Ishikawa (cell line): ENCODE data around the gene RPL35.

Source experiments
- CEBPB ChIP-seq: IDR thresholded peaks from 2 replicates; pipeline ENCODE4 v1.6.1; 2012
- CREB1 ChIP-seq: IDR thresholded peaks from 2 replicates; pipeline ENCODE4 v1.6.1; 2012; ENCODE audit warnings: low read depth
- EGR1 ChIP-seq: IDR thresholded peaks from 2 replicates; pipeline ENCODE4 v1.6.1; 2012
- EP300 ChIP-seq: IDR thresholded peaks from 2 replicates; pipeline ENCODE4 v1.6.1; 2012; ENCODE audit warnings: borderline replicate concordance
- FOXM1 ChIP-seq: IDR thresholded peaks from 2 replicates; pipeline ENCODE4 v1.6.1; 2012; ENCODE audit warnings: low read depth, borderline replicate concordance
- MAX ChIP-seq: IDR thresholded peaks from 2 replicates; pipeline ENCODE4 v1.6.1; 2012
- NFIC ChIP-seq: IDR thresholded peaks from 2 replicates; pipeline ENCODE4 v1.6.1; 2012
- RAD21 ChIP-seq: IDR thresholded peaks from 2 replicates; pipeline ENCODE4 v1.6.1; 2012; ENCODE audit warnings: low read depth
- TAF1 ChIP-seq: IDR thresholded peaks from 2 replicates; pipeline ENCODE4 v1.6.1; 2012; ENCODE audit warnings: low read depth, mild to moderate bottlenecking
- TCF12 ChIP-seq: IDR thresholded peaks from 2 replicates; pipeline ENCODE4 v1.6.1; 2012; ENCODE audit warnings: low read depth
- TEAD4 ChIP-seq: IDR thresholded peaks from 2 replicates; pipeline ENCODE4 v1.6.1; 2012
- USF1 ChIP-seq: IDR thresholded peaks from 2 replicates; pipeline ENCODE4 v1.6.1; 2012
- YY1 ChIP-seq: IDR thresholded peaks from 2 replicates; pipeline ENCODE4 v1.6.1; 2012; ENCODE audit warnings: low read depth
- ZBTB7A ChIP-seq: IDR thresholded peaks from 2 replicates; pipeline ENCODE4 v1.6.1; 2012; ENCODE audit warnings: low read depth
- TF ChIP-seq, protein P1 (sequence below): IDR thresholded peaks from 2 replicates; pipeline ENCODE4 v1.6.1; 2012; ENCODE audit warnings: low read depth, mild to moderate bottlenecking

The RPL35 gene

DNA sequence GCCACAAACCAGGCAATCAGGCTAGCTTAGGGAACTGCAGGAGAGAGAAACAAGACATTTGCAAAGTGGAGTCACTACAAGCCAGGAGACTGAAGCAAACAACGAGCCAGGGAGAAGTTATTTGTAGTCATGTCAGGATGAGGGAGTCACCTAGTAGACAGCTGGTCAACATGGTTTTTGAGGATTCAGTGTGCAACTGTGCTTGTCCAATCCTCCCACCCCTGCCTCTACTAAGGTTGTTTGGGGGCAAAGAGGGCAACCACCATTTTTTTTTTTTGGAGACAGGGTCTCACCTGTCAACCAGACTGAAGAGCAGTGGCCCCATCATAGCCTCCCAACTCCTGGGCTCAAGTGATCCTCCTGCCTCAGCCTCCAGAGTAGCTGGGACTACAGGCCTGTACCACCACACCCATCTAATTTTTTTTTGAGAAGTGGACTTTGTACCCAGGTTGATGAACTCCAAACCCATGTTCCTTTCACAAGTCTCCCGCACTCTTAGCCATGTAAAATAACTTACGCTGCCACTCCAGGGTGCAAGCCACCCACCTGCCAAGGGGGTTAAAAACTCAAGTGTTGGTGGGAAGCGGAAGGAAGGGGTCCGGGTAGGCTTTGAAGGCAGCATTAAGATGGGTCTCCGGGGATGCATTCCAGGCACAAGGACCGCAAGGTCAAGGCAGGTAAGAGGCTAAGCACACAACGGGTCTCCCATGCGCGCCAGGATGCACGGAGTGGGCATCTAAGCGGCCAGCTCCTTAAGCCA is 995 bp downstream of the RPL35 start:
- TF ChIP-seq MAX (no peak), FOXM1 (no peak), EGR1 (no peak), RAD21 (no peak)

DNA sequence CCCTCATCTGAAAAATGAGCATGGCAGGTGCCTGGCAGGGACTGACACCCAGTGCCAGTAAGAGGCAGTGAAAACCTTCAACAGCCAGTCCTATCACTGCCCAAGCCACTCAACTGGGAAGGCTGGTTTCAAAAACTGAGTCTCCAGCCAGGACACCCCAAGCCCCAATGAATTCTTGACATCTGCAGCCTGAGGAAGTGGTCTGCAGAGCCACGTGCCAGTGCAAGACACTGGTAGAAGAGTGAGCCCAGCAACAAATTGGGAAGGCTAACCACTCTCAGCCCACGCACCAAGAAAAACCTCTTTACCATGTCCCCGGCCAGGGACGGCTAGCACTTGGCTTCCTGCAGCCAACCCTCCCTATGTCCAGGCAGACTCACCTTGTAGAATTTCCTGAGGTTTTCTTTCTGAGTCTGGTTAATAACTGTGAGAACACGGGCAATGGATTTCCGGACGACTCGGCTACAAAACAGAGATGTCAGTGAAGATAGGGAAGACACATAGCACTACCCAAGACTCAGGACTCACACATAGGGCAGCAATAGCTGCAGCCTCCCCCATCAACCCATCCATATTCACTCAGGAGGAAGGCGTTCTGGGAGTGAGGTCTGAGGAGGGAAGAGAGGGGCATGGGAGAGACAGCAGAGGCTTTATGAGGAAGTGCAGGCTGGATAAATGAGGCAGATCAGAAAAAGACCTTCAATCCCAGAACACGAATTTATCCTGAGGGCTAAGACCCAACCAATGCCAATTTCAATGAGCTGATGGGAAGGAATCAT is 1.8 kb downstream of the RPL35 start:
- TF ChIP-seq NFIC (no peak), TEAD4 (no peak), YY1 (no peak), FOXM1 (no peak), CEBPB (no peak), MAX (no peak), CREB1 (no peak), USF1 (no peak), ZBTB7A (no peak), EGR1 (no peak), RAD21 (no peak), TCF12 (no peak), TAF1 (no peak), EP300 (no peak)
- TF ChIP-seq, protein P1, sequence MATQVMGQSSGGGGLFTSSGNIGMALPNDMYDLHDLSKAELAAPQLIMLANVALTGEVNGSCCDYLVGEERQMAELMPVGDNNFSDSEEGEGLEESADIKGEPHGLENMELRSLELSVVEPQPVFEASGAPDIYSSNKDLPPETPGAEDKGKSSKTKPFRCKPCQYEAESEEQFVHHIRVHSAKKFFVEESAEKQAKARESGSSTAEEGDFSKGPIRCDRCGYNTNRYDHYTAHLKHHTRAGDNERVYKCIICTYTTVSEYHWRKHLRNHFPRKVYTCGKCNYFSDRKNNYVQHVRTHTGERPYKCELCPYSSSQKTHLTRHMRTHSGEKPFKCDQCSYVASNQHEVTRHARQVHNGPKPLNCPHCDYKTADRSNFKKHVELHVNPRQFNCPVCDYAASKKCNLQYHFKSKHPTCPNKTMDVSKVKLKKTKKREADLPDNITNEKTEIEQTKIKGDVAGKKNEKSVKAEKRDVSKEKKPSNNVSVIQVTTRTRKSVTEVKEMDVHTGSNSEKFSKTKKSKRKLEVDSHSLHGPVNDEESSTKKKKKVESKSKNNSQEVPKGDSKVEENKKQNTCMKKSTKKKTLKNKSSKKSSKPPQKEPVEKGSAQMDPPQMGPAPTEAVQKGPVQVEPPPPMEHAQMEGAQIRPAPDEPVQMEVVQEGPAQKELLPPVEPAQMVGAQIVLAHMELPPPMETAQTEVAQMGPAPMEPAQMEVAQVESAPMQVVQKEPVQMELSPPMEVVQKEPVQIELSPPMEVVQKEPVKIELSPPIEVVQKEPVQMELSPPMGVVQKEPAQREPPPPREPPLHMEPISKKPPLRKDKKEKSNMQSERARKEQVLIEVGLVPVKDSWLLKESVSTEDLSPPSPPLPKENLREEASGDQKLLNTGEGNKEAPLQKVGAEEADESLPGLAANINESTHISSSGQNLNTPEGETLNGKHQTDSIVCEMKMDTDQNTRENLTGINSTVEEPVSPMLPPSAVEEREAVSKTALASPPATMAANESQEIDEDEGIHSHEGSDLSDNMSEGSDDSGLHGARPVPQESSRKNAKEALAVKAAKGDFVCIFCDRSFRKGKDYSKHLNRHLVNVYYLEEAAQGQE: no peak

DNA sequence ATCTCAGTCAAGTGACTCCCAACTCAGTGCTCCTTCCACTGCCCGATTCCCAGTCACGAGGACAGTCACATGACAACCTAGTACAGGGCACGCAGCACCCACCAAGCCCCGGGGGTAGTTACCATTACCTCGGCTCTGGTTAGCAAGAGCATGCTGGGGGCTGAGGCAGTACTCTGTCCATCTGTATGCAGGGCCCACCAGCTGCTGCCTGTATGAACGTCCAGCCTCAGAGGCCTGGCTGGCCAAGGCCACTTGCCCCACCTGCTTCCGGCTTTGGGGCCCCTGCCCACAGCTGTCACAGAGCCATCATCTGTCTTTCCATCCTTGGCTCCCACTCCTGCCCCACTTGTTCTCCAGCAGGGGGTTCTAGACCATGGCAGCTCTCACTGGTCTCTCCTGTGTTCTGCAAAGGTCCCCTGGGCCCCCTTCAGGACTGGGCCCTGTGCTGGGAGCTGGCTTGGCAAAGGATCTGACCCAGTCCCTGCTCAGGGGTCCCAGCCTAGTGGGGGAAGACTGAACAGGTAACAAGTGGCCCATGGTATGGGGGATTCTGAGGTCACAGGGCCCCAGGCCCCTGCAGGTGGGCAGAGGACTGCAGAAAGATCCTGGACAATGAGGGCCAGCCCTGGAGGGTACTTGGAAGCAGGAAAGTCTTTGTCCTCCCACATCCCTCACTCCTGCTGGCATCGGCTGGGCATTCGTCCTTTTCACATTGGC is 3.3 kb downstream of the RPL35 start:
- TF ChIP-seq ZBTB7A (no peak), CEBPB (no peak), MAX (no peak), FOXM1 (no peak), USF1 (no peak), EP300 (no peak), TCF12 (no peak)
- TF ChIP-seq, protein P1: no peak

GRCh38 chr9:124857533-124858162 is 4.1 kb downstream of the RPL35 start:
- TF ChIP-seq NFIC (no peak), TCF12 (no peak), TEAD4 (no peak), EP300 (no peak), CREB1 (no peak), CEBPB (no peak), MAX (no peak), USF1 (no peak), FOXM1 (no peak), RAD21 (no peak), EGR1 (no peak), ZBTB7A (no peak)
- TF ChIP-seq, protein P1: no peak
